GM20000 (cell line): ENCODE measurements around the gene KCNQ2.

Experiments
- DNase-seq: peaks from one replicate; pipeline ENCODE4 v3.0.0; 2012; ENCODE audit warnings: low spot score
- CTCF ChIP-seq: IDR thresholded peaks from 2 replicates; pipeline ENCODE4 v1.5.1; 2012; ENCODE audit warnings: mild to moderate bottlenecking, control low read depth; ENCODE audit errors: extremely low read depth, missing control alignments

The KCNQ2 gene

GRCh38 chr20:63461104-63461763 is 11.2 kb downstream of the KCNQ2 start:
- TF ChIP-seq CTCF = no peak
- no peak for DNase-seq

DNA sequence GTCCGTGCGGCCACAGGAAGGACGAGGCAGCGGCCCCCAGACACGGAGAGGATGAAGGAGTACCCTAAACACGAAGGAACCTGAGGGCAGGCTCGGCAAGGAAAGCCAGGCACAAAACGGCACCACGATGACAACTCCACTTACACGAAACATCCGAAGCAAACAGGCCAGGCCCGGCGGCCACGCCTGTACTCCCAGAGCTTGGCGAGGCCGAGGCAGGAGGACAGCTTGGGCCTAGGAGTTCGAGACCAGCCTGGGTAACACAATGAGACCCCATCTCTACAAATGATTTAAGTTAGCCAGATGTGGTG is 13.4 kb downstream of the KCNQ2 start:
- no peak for DNase-seq
- no peak for TF ChIP-seq CTCF

DNA sequence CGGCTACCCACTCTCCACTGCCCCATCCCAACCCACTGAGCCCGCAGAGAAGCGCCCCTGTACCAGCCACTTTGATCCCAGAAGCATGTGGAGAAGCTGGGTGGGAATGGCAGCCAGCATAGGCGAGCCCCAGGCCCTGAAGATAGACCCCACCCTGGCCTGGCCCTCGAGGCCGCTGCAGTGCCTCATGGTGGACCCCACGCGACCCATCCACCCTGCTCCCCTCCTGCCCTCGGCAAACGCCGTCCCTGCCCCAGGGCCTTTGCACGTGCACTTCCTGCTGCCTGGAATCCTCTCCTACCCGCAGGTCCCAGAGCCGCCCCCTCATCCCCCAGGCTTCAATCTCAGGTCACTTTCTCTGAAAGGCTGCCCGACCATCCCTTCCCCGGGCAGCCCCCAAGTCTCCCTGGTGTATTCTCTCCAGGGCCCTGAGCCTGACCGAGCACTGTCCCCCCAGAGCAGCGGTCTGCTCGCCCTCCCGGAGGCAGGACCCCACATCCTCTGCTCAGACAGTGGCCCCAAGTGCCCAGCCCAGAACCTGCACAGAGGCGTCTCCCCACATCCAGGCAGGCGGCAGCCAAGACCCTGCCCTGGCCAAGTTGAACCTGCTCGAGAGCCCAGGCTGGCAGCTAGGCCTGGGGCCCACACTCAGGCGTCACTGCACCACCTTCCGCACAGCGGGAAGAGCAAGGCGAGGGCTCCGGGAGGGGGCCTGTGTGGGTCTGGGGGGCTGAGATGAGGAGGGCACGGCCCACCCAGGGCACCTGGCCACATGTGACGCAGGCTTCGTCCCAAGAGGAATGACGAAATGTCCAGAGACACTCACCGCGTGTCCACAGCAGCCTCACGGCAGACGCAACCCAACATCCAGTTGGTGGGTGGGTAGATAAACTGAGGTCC is 14.0 kb downstream of the KCNQ2 start:
- TF ChIP-seq CTCF = no peak
- DNase-seq = no peak

- DNase-seq = no peak
- no peak for TF ChIP-seq CTCF
Measured at GRCh38 chr20:63457737-63458136, 14.7 kb downstream of the KCNQ2 start.

GRCh38 chr20:63456429-63457284 is 15.8 kb downstream of the KCNQ2 start:
- no peak for DNase-seq
- no peak for TF ChIP-seq CTCF

DNA sequence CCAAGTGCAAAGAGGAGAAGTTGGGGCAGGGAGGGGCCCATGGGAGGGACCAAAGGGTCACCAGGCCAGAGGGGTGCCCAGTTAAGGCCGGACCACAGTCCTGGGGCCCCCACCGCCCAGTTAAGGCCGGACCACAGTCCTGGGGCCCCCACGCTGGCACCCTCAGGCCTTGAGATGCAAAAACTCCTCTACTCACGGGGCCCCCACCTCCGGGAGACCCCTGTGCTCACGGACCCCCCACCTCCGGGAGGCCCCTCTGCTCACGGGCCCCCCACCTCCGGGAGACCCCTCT is 16.9 kb downstream of the KCNQ2 start:
- TF ChIP-seq CTCF = no peak
- DNase-seq = no peak
